Measurements from ENCODE around the gene TACC2.

- TF ChIP-seq POLR2A (IDR thresholded peaks at IDR 0.05) = no peak
- TF ChIP-seq, protein P1, sequence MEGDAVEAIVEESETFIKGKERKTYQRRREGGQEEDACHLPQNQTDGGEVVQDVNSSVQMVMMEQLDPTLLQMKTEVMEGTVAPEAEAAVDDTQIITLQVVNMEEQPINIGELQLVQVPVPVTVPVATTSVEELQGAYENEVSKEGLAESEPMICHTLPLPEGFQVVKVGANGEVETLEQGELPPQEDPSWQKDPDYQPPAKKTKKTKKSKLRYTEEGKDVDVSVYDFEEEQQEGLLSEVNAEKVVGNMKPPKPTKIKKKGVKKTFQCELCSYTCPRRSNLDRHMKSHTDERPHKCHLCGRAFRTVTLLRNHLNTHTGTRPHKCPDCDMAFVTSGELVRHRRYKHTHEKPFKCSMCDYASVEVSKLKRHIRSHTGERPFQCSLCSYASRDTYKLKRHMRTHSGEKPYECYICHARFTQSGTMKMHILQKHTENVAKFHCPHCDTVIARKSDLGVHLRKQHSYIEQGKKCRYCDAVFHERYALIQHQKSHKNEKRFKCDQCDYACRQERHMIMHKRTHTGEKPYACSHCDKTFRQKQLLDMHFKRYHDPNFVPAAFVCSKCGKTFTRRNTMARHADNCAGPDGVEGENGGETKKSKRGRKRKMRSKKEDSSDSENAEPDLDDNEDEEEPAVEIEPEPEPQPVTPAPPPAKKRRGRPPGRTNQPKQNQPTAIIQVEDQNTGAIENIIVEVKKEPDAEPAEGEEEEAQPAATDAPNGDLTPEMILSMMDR (IDR thresholded peaks at IDR 0.05) = no peak
- TF ChIP-seq EP300 (IDR thresholded peaks at IDR 0.05) = no peak
Observed at GRCh38 chr10:122149561-122150505, 160.9 kb downstream of the TACC2 start.

Measured in gastroesophageal sphincter (tissue), 3 donors.